Prostate gland (tissue), 2 donors: Measurements from ENCODE around the gene COPS7A. TPM values are rescaled to one million over a fixed set of nuclear protein-coding genes. Genes with fewer than 3 reads are reported as not detected.

Source experiments
- DNase-seq: peaks from one replicate; pipeline ENCODE4 v3.0.0-alpha.2; 2019; ENCODE audit warnings: low spot score
- H3K27ac ChIP-seq, 2 donors: fragments of 200-600 bp; sonication (generic); 2 replicates each; pipeline ENCODE4 v1.5.1; 2017 to 2019
- H3K27me3 ChIP-seq: fragments of 200-600 bp; sonication (generic); replicated peaks from 2 replicates; pipeline ENCODE4 v1.5.1; 2019; ENCODE audit not compliant: insufficient read depth
- H3K36me3 ChIP-seq, 2 donors: fragments of 200-600 bp; sonication (generic); 1 replicate in 1 of 2; 2 replicates in 1 of 2; pipeline versions ENCODE4 v1.5.1 to v1.8.1; 2017 to 2019
- H3K4me1 ChIP-seq: fragments of 200-600 bp; sonication (generic); replicated peaks from 2 replicates; pipeline ENCODE4 v1.5.1; 2019
- H3K4me3 ChIP-seq, 2 donors: fragments of 200-600 bp; sonication (generic); 2 replicates each; pipeline ENCODE4 v1.5.1; 2017 to 2019
- H3K9me3 ChIP-seq: fragments of 200-600 bp; sonication (generic); 2 replicates; pipeline ENCODE4 v1.5.1; 2017
- POLR2A ChIP-seq: fragments of 450-650 bp; IDR thresholded peaks from one replicate; pipeline ENCODE4 v1.6.1; 2016; ENCODE audit warnings: antibody characterized with exemption, mild to moderate bottlenecking
- POLR2AphosphoS5 ChIP-seq: sonication (generic); formaldehyde crosslinking; IDR thresholded peaks from one replicate; pipeline ENCODE4 v1.6.1; 2017; ENCODE audit warnings: antibody characterized with exemption
- WGBS: methylation state at CpG from one replicate; pipeline ENCODE4 v1.1.5; 2018; 5-methylcytosine and 5-hydroxymethylcytosine counted together
- intact Hi-C: fragments of 100-400 bp; cut with DNase I; formaldehyde crosslinking; loops from one replicate; pipeline ENCODE4 v1.14.2; 2022
- total RNA-seq, 2 donors: library from RNA; depleted of rRNA; stranded (reverse); fragments of >200 nt; gene quantifications; one replicate each; pipeline ENCODE4 v1.1.0, GENCODE V29; 2016
- TF ChIP-seq, protein P1 (sequence below), 4 experiments: fragments of 200-600 bp in 2 of 4; fragments of 450-650 bp in 2 of 4; sonication (generic) in 2 of 4; IDR thresholded peaks; 1 replicate in 3 of 4; 2 replicates in 1 of 4; pipeline ENCODE4 v1.5.1; 2016 to 2019; ENCODE audit warnings: antibody characterized with exemption in 4 of 4, mild to moderate bottlenecking in 2 of 4, moderate library complexity in 2 of 4

Gene COPS7A
- total RNA-seq, 2 donors from 2014 or later = 92.0 to 92.6 TPM

DNA sequence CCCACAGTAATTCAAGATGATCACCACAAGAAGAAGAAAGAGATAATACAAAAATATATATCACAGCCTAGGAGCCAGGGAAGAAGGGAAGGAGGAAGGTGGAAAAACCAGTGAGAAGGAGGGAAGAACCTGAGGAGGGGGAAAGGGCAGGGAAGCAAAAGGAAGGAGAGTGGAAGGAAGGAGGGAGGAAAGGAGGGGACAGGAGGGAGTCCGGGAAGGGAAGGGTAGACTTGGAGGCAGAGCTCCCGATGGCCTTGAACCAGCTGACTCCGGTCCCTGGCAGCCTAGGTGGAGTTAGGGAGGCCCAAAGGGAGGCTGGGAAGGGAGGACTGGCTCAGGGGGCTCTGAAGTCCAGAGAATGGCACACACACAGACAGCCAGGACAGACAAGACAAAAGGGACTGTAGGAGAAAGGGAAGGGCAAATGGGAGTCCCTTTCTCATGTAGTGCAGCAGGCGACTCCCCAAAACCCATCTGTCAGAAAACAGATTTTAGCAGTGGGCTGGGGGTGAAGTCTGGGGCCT is 30.0 kb upstream of the COPS7A start:
- Histone ChIP-seq H3K36me3 (no peaks in the 10 kb centered on the region), H3K9me3 (no peaks in the 10 kb centered on the region), H3K27ac (no peak overlapping the region), H3K4me3 (no peak overlapping the region), H3K27me3 (peaks cover 3% of the 10 kb centered on the region), H3K4me1 (no peaks in the 10 kb centered on the region)
- TF ChIP-seq, protein P1, sequence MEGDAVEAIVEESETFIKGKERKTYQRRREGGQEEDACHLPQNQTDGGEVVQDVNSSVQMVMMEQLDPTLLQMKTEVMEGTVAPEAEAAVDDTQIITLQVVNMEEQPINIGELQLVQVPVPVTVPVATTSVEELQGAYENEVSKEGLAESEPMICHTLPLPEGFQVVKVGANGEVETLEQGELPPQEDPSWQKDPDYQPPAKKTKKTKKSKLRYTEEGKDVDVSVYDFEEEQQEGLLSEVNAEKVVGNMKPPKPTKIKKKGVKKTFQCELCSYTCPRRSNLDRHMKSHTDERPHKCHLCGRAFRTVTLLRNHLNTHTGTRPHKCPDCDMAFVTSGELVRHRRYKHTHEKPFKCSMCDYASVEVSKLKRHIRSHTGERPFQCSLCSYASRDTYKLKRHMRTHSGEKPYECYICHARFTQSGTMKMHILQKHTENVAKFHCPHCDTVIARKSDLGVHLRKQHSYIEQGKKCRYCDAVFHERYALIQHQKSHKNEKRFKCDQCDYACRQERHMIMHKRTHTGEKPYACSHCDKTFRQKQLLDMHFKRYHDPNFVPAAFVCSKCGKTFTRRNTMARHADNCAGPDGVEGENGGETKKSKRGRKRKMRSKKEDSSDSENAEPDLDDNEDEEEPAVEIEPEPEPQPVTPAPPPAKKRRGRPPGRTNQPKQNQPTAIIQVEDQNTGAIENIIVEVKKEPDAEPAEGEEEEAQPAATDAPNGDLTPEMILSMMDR (IDR thresholded peaks at IDR 0.05) = no peak
- TF ChIP-seq POLR2A (no peak), POLR2AphosphoS5 (no peak)
- intact Hi-C loops = no loop called here
- no peak for DNase-seq
- WGBS = 82% methylated on average over 4 of the region's 4 CpGs

DNA sequence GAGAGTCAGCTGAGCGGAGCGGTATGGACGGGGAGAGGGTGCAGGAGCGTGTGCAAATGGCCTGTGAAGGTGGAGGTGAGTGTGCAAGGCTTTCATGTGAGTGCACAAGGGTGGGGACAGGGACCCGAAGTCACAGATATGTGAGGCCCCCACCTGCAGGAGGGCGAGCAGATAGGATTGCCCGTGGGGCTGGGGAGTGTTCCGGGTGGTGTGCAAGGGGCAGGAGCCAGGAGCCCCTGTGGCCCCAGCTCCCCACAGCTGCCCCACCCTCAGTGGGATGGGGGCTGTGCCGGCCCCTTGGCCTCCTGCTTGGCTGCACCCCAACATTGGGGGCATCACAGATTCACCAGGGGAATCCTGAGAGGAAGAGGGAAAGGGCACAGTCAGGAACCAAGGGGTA is 29.1 kb upstream of the COPS7A start:
- no peak for TF ChIP-seq POLR2AphosphoS5
- TF ChIP-seq POLR2A = no peak
- TF ChIP-seq, protein P1 (IDR thresholded peaks at IDR 0.05) = no peak
- H3K27ac ChIP-seq = no peak overlapping the region
- H3K4me3 ChIP-seq = no peak overlapping the region
- intact Hi-C loops = no loop called here
- WGBS = 79% methylated on average over 9 of the region's 9 CpGs
- no peaks in the 10 kb centered on the region for H3K4me1 ChIP-seq
- H3K36me3 ChIP-seq = no peaks in the 10 kb centered on the region
- peaks cover 5% of the 10 kb centered on the region for H3K27me3 ChIP-seq
- no peaks in the 10 kb centered on the region for H3K9me3 ChIP-seq
- no peak for DNase-seq

DNA sequence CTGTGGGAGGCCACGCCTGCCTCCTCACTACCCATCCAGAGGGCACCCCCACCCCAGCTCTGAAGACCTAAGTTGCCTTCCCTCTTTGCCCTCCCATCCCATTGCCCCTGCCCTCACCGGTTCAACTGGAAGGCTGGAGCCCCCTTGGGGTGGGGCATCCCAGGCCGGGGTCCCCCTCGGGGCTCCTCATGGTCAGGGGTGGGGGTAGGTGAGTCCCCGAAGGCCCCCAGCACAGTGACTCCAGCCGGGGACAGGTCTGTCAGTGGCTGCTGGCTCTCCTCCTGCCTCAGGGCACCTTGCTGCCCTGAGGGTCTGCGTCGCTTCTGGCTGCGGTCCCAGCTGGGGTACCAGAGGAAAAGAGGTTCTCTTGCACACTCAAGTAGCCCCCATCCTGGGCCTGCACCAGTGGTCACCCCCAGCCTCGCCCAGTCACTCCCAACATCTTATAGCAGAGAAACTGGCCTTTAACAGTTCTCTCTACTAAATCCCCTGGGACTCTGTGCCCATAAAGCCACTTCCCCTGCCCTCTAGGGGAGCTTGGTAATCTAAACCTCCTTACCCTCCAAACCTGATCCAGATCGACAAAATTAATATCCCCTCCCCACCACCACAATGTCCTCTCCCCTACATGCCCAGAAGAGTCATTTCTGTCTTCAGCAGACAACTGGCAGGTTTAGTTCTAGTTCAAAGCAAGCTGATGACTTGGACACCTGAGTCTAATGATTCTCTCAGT is 28.4 kb upstream of the COPS7A start:
- no peak for DNase-seq
- TF ChIP-seq, protein P1 (IDR thresholded peaks at IDR 0.05) = no peak
- no peak for TF ChIP-seq POLR2AphosphoS5

DNA sequence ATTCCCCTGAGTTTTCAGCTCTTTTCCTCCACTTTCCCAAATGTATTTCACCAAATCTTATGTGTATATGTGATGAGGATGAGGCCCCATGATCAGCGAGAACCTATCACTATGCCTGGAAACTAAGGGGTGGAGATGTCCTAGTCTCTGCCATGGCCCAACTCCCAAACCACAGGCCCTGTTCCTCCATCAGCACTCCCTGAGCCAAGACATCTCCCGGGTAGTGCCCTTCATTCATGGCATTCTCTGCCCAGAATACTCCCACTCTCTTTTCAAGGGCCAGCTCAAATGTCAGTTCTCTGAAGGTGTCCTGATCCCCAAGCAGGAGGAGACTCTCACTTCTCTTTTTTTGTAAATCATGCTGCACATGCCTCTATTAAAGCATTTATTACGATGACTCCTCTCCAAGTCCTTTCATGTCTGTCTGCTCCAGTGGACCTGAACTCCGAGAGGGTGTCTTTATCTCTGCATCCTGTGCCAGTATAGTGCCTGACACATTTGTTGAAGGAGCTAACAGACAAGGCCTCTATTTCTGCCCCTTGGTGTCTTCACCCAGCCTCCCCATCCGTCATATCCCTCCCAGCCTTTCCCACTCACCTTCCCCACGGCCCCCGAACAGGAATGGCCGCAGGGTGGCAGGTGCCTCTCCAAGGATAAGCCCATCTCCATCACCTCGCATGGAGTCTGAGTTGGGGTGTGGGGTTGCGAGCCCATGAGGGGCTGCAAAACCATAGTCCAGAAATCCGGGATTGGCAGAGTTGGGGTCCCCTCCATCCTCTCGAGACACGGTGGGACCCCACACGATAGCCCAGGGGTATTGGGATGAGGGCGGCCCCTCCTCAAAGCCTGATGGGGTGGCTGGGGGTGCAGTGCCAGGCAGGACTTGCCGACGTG is 26.9 kb upstream of the COPS7A start:
- no peak overlapping the region for H3K4me3 ChIP-seq
- H3K4me1 ChIP-seq = no peaks in the 10 kb centered on the region
- H3K9me3 ChIP-seq = no peaks in the 10 kb centered on the region
- intact Hi-C loops = no loop called here
- H3K27me3 ChIP-seq = peaks cover 19% of the 10 kb centered on the region
- TF ChIP-seq, protein P1 (IDR thresholded peaks at IDR 0.05) = no peak
- TF ChIP-seq POLR2A (no peak), POLR2AphosphoS5 (no peak)
- no peaks in the 10 kb centered on the region for H3K36me3 ChIP-seq
- 74% methylated on average over 17 of the region's 17 CpGs for WGBS
- DNase-seq = no peak
- H3K27ac ChIP-seq = no peak overlapping the region

More for the DNA sequence above, 28.4 kb upstream of the COPS7A start:
- Histone ChIP-seq H3K27me3 (peaks cover 12% of the 10 kb centered on the region), H3K27ac (no peak overlapping the region), H3K4me3 (no peak overlapping the region), H3K4me1 (no peaks in the 10 kb centered on the region), H3K36me3 (no peaks in the 10 kb centered on the region), H3K9me3 (no peaks in the 10 kb centered on the region)
- WGBS = 69% methylated on average over 11 of the region's 11 CpGs
- intact Hi-C loops = no loop called here
